GM18526 (cell line): ENCODE measurements around the gene IQCC.

Experiments used
- POLR2A ChIP-seq: IDR thresholded peaks from 3 replicates; pipeline ENCODE4 v1.6.1; 2011; ENCODE audit not compliant: insufficient read length; ENCODE audit errors: extremely low read depth

Gene IQCC

GRCh38 chr1:32239790-32240139 is 34.3 kb downstream of the IQCC start:
- TF ChIP-seq POLR2A: no peak

GRCh38 chr1:32240140-32240951 is 34.9 kb downstream of the IQCC start:
- TF ChIP-seq POLR2A: peak; percentile 45

GRCh38 chr1:32241001-32241763 is 35.7 kb downstream of the IQCC start:
- peak; percentile 37 for TF ChIP-seq POLR2A

GRCh38 chr1:32242341-32242851 is 36.9 kb downstream of the IQCC start:
- no peak for TF ChIP-seq POLR2A

- no peak for TF ChIP-seq POLR2A
Observed at GRCh38 chr1:32246888-32247273, 41.4 kb downstream of the IQCC start, which contains the start of gene FAM167B. Gene FAM167B, plus strand, starts transcription at chr1:32247222. Its CDS starts 200 bp downstream, at chr1:32247422.

GRCh38 chr1:32247452-32247851 is 42.0 kb downstream of the IQCC start:
- TF ChIP-seq POLR2A: no peak

GRCh38 chr1:32247983-32248889 is 42.8 kb downstream of the IQCC start:
- TF ChIP-seq POLR2A: peak; percentile 23

GRCh38 chr1:32249831-32250525 is 44.5 kb downstream of the IQCC start:
- TF ChIP-seq POLR2A: peak; percentile 53

- peak; percentile 78 for TF ChIP-seq POLR2A
Observed at GRCh38 chr1:32250893-32251716, 45.6 kb downstream of the IQCC start, which contains the start of gene LCK. Gene LCK, plus strand, starts transcription at chr1:32251265. Its CDS starts 23,065 bp downstream, at chr1:32274330.

GRCh38 chr1:32255072-32256071 is 49.9 kb downstream of the IQCC start:
- peak; percentile 17 for TF ChIP-seq POLR2A

GRCh38 chr1:32256473-32257226 is 51.2 kb downstream of the IQCC start:
- TF ChIP-seq POLR2A: no peak

GRCh38 chr1:32257227-32257508 is 51.7 kb downstream of the IQCC start:
- no peak for TF ChIP-seq POLR2A
